Tibial nerve (tissue), 4 donors: Measurements from ENCODE around the gene CWF19L2. TPM values are rescaled to one million over a fixed set of nuclear protein-coding genes. Genes with fewer than 3 reads are reported as not detected.
A peak's percentile ranks its signal among the peaks of the same experiment; 100 is the strongest.

Source experiments
- DNase-seq, 2 donors: peaks; one replicate each; pipeline ENCODE4 v3.0.0-alpha.2; 2019; ENCODE audit warnings: low spot score in 2 of 2
- H3K27ac ChIP-seq, 4 donors: fragments of 200-600 bp; sonication (generic) in 3 of 4; one replicate each; pipeline ENCODE4 v1.5.1; 2017 to 2019; ENCODE audit warnings: mild to moderate bottlenecking in 1 of 4
- H3K27me3 ChIP-seq, 2 donors: fragments of 200-600 bp; sonication (generic) in 1 of 2; one replicate each; pipeline versions ENCODE4 v1.5.1 to v1.6.0; 2017 to 2019
- H3K36me3 ChIP-seq, 3 donors: fragments of 200-600 bp; sonication (generic); one replicate each; pipeline ENCODE4 v1.5.1; 2018 to 2019
- H3K4me1 ChIP-seq, 4 donors: fragments of 200-600 bp; sonication (generic) in 3 of 4; one replicate each; pipeline ENCODE4 v1.5.1; 2017 to 2019
- H3K4me3 ChIP-seq, 4 donors: fragments of 200-600 bp; sonication (generic) in 3 of 4; one replicate each; pipeline ENCODE4 v1.5.1; 2017 to 2019; ENCODE audit warnings: mild to moderate bottlenecking in 1 of 4, moderate library complexity in 1 of 4
- H3K9me3 ChIP-seq, 4 donors: fragments of 200-600 bp; sonication (generic) in 3 of 4; one replicate each; pipeline ENCODE4 v1.5.1; 2017 to 2019
- CTCF ChIP-seq, 5 experiments: fragments of 200-600 bp in 3 of 5; fragments of 450-650 bp in 2 of 5; sonication (generic) in 3 of 5; IDR thresholded peaks; one replicate each; pipeline ENCODE4 v1.5.1; 2016 to 2019; ENCODE audit warnings: antibody characterized with exemption in 5 of 5, mild to moderate bottlenecking in 3 of 5, moderate library complexity in 2 of 5
- EP300 ChIP-seq, 2 donors: sonication (generic); formaldehyde crosslinking; IDR thresholded peaks; one replicate each; pipeline ENCODE4 v1.6.1; 2017; ENCODE audit warnings: antibody characterized with exemption in 2 of 2, mild to moderate bottlenecking in 1 of 2
- POLR2A ChIP-seq, 2 donors: fragments of 450-650 bp; IDR thresholded peaks; one replicate each; pipeline ENCODE4 v1.6.1; 2017; ENCODE audit warnings: antibody characterized with exemption in 2 of 2, mild to moderate bottlenecking in 2 of 2, moderate library complexity in 2 of 2
- WGBS, 2 donors: methylation state at CpG; one replicate each; pipeline ENCODE4 v1.1.5; 2018; 5-methylcytosine and 5-hydroxymethylcytosine counted together
- total RNA-seq, 4 donors: library from RNA; depleted of rRNA; stranded (reverse); fragments of >200 nt; gene quantifications; one replicate each; pipeline ENCODE4 v1.1.0, GENCODE V29; 2016

The CWF19L2 gene
- total RNA-seq, 4 donors from 2014 or later = 28.0 to 40.5 (median 32.5) TPM

- H3K4me1 ChIP-seq = no peaks in the 10 kb centered on the region
- TF ChIP-seq CTCF (IDR thresholded peaks at IDR 0.05) (no peak), EP300 (IDR thresholded peaks at IDR 0.05) (no peak), POLR2A (IDR thresholded peaks at IDR 0.05) (no peak)
These were observed 21.3 kb upstream of the CWF19L2 start for GRCh38 chr11:107478922-107479321.

GRCh38 chr11:107477820-107478219 is 20.2 kb upstream of the CWF19L2 start:
- no peaks in the 10 kb centered on the region for H3K36me3 ChIP-seq
- 81 to 86% methylated on average over 3 of the region's 3 CpGs for WGBS, 2 donors
- H3K27ac ChIP-seq = no peak overlapping the region
- no peaks in the 10 kb centered on the region for H3K27me3 ChIP-seq
- H3K4me1 ChIP-seq = no peaks in the 10 kb centered on the region
- H3K9me3 ChIP-seq = no peaks in the 10 kb centered on the region
- no peak overlapping the region for H3K4me3 ChIP-seq
- TF ChIP-seq EP300 (IDR thresholded peaks at IDR 0.05) (no peak), CTCF (IDR thresholded peaks at IDR 0.05) (no peak), POLR2A (IDR thresholded peaks at IDR 0.05) (no peak)
- DNase-seq = no peak

More at GRCh38 chr11:107478922-107479321, 21.3 kb upstream of the CWF19L2 start:
- DNase-seq = no peak
- Histone ChIP-seq H3K27me3 (no peaks in the 10 kb centered on the region), H3K9me3 (no peaks in the 10 kb centered on the region), H3K27ac (no peak overlapping the region), H3K4me3 (no peak overlapping the region), H3K36me3 (no peaks in the 10 kb centered on the region)

- H3K27ac ChIP-seq = no peak overlapping the region
- no peak for TF ChIP-seq CTCF (IDR thresholded peaks at IDR 0.05)
- no peak for TF ChIP-seq EP300 (IDR thresholded peaks at IDR 0.05)
- TF ChIP-seq POLR2A (IDR thresholded peaks at IDR 0.05) = no peak
- DNase-seq = no peak
- H3K9me3 ChIP-seq = no peaks in the 10 kb centered on the region
- H3K27me3 ChIP-seq = no peaks in the 10 kb centered on the region
- H3K4me3 ChIP-seq = no peak overlapping the region
- H3K4me1 ChIP-seq = no peaks in the 10 kb centered on the region
- WGBS, 2 donors = 83 to 96% methylated on average over 3 of the region's 3 CpGs
- H3K36me3 ChIP-seq = no peaks in the 10 kb centered on the region
These were observed 16.2 kb upstream of the CWF19L2 start for GRCh38 chr11:107473792-107474191.

GRCh38 chr11:107472966-107473365 is 15.3 kb upstream of the CWF19L2 start:
- no peak overlapping the region for H3K27ac ChIP-seq
- H3K4me1 ChIP-seq = no peaks in the 10 kb centered on the region
- 79 to 84% methylated on average over 1 of the region's 1 CpG for WGBS, 2 donors
- DNase-seq = no peak
- no peaks in the 10 kb centered on the region for H3K9me3 ChIP-seq
- H3K27me3 ChIP-seq = no peaks in the 10 kb centered on the region
- no peaks in the 10 kb centered on the region for H3K36me3 ChIP-seq
- no peak overlapping the region for H3K4me3 ChIP-seq
- TF ChIP-seq POLR2A (IDR thresholded peaks at IDR 0.05) (no peak), EP300 (IDR thresholded peaks at IDR 0.05) (no peak), CTCF (IDR thresholded peaks at IDR 0.05) (no peak)

- Histone ChIP-seq H3K4me3 (no peak overlapping the region), H3K27ac (no peak overlapping the region), H3K9me3 (peaks cover 0 to 4% (median 0%) of the 10 kb centered on the region in 4 donors), H3K4me1 (no peaks in the 10 kb centered on the region), H3K27me3 (peaks cover 0 to 8% of the 10 kb centered on the region in 2 donors), H3K36me3 (no peaks in the 10 kb centered on the region)
- 56 to 68% methylated on average over 3 of the region's 3 CpGs for WGBS, 2 donors
- TF ChIP-seq EP300 (IDR thresholded peaks at IDR 0.05) (no peak), POLR2A (IDR thresholded peaks at IDR 0.05) (no peak), CTCF (IDR thresholded peaks at IDR 0.05) (no peak)
- DNase-seq = peak in 1 of 2 donors; percentile 14
These were observed 11.0 kb upstream of the CWF19L2 start for GRCh38 chr11:107468596-107468995.
